ENCODE measurements around the gene DUSP11.

Gene DUSP11

GRCh38 chr2:73736378-73736777 lies 43.5 kb downstream of the DUSP11 start:
- POLR2A ChIA-PET = interaction anchor here (0.6 to 1.9 kb wide), 16 partner anchors 9 to 837 kb away, joined by 3 to 13 read pairs (median 4); partner anchors contain the start of genes CCT7, MOB1A and STAMBP
- CTCF ChIA-PET = interaction anchor here (1.0 kb wide), 1 partner anchor 44 kb away, joined by 3 read pairs; no protein-coding TSS in a partner anchor
- H3K9me3 ChIP-seq (ENCODE audit: control insufficient read depth, insufficient read depth, low read depth, low read length) = no peaks in the 10 kb centered on the region
- peaks cover 23 to 39% of the 10 kb centered on the region in 2 experiments for H3K36me3 ChIP-seq (ENCODE audit: control insufficient read depth in 2 of 2, insufficient read depth in 1 of 2, low read length in 2 of 2)
- no peak overlapping the region for H3K27ac ChIP-seq (ENCODE audit: extremely low read depth, low read depth, low read length)
- no peak for TF ChIP-seq ZNF501 (tag by site-specific recombination; IDR thresholded peaks at IDR 0.05)
- peak overlapping the region; percentile 88 for H3K4me3 ChIP-seq (ENCODE audit: low read depth, low read length)
- peaks cover 4% of the 10 kb centered on the region; the same call in 1 of the 2 replicates for H3K4me1 ChIP-seq (ENCODE audit: control insufficient read depth, insufficient read depth, low read length)

DNA sequence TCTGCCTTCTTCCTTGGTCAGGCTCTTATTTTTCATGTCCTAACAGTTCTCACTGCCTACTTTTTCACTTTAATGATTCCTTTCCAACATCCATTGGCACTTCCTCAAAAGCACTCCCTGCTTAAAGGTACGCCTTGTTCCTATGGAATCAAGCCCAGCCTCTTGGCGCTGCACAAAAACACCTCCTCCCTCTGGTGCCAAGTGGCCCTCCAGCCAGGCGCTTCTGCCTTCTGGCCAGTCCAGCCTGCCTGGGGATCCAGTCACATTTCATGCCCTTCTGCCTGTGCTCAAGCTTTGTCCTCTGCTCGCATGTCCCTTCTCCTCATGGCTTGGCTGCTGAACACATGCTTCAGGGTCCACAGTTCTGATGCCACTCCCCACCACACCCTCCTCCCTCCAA lies 49.1 kb downstream of the DUSP11 start:
- H3K4me1 ChIP-seq (ENCODE audit: control insufficient read depth, insufficient read depth, low read length) = no peaks in the 10 kb centered on the region
- CTCF ChIA-PET = interaction anchor here (0.6 kb wide), 1 partner anchor 104 kb away, joined by 3 read pairs; no protein-coding TSS in a partner anchor
- peaks cover 41 to 64% of the 10 kb centered on the region in 2 experiments for H3K36me3 ChIP-seq (ENCODE audit: control insufficient read depth in 2 of 2, insufficient read depth in 1 of 2, low read length in 2 of 2)
- no peak overlapping the region for H3K4me3 ChIP-seq (ENCODE audit: low read depth, low read length)
- H3K27ac ChIP-seq (ENCODE audit: extremely low read depth, low read depth, low read length) = no peak overlapping the region
- TF ChIP-seq ZNF114 (tag by site-specific recombination; IDR thresholded peaks at IDR 0.05) (no peak), ZNF366 (tag by site-specific recombination; conservative IDR thresholded peaks at IDR 0.05) (no peak), MZF1 (tag by site-specific recombination; IDR thresholded peaks at IDR 0.05; ENCODE audit: borderline replicate concordance) (no peak), ZNF423 (tag by site-specific recombination; IDR thresholded peaks at IDR 0.05) (no peak), ZNF2 (tag by site-specific recombination; IDR thresholded peaks at IDR 0.05) (no peak), ZNF266 (tag by site-specific recombination; IDR thresholded peaks at IDR 0.05; ENCODE audit: low read depth) (no peak)
- POLR2A ChIA-PET = no interaction called here
- H3K9me3 ChIP-seq (ENCODE audit: control insufficient read depth, insufficient read depth, low read depth, low read length) = no peaks in the 10 kb centered on the region

- no peaks in the 10 kb centered on the region for H3K4me1 ChIP-seq (ENCODE audit: control insufficient read depth, insufficient read depth, low read length)
- no peaks in the 10 kb centered on the region for H3K9me3 ChIP-seq (ENCODE audit: control insufficient read depth, insufficient read depth, low read depth, low read length)
- H3K27ac ChIP-seq (ENCODE audit: extremely low read depth, low read depth, low read length) = no peak overlapping the region
- POLR2A ChIA-PET = no interaction called here
- H3K36me3 ChIP-seq (ENCODE audit: control insufficient read depth in 2 of 2, insufficient read depth in 1 of 2, low read length in 2 of 2) = peaks cover 41 to 57% of the 10 kb centered on the region in 2 experiments
- no peak overlapping the region for H3K4me3 ChIP-seq (ENCODE audit: low read depth, low read length)
- TF ChIP-seq ZBTB48 (tag by site-specific recombination; IDR thresholded peaks at IDR 0.05) = no peak
- TF ChIP-seq, protein P1, sequence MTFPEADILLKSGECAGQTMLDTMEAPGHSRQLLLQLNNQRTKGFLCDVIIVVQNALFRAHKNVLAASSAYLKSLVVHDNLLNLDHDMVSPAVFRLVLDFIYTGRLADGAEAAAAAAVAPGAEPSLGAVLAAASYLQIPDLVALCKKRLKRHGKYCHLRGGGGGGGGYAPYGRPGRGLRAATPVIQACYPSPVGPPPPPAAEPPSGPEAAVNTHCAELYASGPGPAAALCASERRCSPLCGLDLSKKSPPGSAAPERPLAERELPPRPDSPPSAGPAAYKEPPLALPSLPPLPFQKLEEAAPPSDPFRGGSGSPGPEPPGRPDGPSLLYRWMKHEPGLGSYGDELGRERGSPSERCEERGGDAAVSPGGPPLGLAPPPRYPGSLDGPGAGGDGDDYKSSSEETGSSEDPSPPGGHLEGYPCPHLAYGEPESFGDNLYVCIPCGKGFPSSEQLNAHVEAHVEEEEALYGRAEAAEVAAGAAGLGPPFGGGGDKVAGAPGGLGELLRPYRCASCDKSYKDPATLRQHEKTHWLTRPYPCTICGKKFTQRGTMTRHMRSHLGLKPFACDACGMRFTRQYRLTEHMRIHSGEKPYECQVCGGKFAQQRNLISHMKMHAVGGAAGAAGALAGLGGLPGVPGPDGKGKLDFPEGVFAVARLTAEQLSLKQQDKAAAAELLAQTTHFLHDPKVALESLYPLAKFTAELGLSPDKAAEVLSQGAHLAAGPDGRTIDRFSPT (tag by site-specific recombination; IDR thresholded peaks at IDR 0.05) = no peak
- TF ChIP-seq, protein P2, sequence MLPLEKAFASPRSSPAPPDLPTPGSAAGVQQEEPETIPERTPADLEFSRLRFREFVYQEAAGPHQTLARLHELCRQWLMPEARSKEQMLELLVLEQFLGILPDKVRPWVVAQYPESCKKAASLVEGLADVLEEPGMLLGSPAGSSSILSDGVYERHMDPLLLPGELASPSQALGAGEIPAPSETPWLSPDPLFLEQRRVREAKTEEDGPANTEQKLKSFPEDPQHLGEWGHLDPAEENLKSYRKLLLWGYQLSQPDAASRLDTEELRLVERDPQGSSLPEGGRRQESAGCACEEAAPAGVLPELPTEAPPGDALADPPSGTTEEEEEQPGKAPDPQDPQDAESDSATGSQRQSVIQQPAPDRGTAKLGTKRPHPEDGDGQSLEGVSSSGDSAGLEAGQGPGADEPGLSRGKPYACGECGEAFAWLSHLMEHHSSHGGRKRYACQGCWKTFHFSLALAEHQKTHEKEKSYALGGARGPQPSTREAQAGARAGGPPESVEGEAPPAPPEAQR (tag by site-specific recombination; IDR thresholded peaks at IDR 0.05) = no peak
- TF ChIP-seq ZNF221 (tag by site-specific recombination; IDR thresholded peaks at IDR 0.05; ENCODE audit: borderline replicate concordance) = no peak
- no peak for TF ChIP-seq ZNF561 (tag by site-specific recombination; IDR thresholded peaks at IDR 0.05; ENCODE audit: borderline replicate concordance)
- TF ChIP-seq ZNF558 (tag by site-specific recombination; IDR thresholded peaks at IDR 0.05) = no peak
- no peak for TF ChIP-seq ZNF24 (tag by site-specific recombination; IDR thresholded peaks at IDR 0.05)
- no peak for TF ChIP-seq MYNN (tag by site-specific recombination; IDR thresholded peaks at IDR 0.05; ENCODE audit: borderline replicate concordance)
- TF ChIP-seq ZNF837 (tag by site-specific recombination; IDR thresholded peaks at IDR 0.05) = no peak
- no peak for TF ChIP-seq ZNF426 (tag by site-specific recombination; IDR thresholded peaks at IDR 0.05)
- TF ChIP-seq, protein P3, sequence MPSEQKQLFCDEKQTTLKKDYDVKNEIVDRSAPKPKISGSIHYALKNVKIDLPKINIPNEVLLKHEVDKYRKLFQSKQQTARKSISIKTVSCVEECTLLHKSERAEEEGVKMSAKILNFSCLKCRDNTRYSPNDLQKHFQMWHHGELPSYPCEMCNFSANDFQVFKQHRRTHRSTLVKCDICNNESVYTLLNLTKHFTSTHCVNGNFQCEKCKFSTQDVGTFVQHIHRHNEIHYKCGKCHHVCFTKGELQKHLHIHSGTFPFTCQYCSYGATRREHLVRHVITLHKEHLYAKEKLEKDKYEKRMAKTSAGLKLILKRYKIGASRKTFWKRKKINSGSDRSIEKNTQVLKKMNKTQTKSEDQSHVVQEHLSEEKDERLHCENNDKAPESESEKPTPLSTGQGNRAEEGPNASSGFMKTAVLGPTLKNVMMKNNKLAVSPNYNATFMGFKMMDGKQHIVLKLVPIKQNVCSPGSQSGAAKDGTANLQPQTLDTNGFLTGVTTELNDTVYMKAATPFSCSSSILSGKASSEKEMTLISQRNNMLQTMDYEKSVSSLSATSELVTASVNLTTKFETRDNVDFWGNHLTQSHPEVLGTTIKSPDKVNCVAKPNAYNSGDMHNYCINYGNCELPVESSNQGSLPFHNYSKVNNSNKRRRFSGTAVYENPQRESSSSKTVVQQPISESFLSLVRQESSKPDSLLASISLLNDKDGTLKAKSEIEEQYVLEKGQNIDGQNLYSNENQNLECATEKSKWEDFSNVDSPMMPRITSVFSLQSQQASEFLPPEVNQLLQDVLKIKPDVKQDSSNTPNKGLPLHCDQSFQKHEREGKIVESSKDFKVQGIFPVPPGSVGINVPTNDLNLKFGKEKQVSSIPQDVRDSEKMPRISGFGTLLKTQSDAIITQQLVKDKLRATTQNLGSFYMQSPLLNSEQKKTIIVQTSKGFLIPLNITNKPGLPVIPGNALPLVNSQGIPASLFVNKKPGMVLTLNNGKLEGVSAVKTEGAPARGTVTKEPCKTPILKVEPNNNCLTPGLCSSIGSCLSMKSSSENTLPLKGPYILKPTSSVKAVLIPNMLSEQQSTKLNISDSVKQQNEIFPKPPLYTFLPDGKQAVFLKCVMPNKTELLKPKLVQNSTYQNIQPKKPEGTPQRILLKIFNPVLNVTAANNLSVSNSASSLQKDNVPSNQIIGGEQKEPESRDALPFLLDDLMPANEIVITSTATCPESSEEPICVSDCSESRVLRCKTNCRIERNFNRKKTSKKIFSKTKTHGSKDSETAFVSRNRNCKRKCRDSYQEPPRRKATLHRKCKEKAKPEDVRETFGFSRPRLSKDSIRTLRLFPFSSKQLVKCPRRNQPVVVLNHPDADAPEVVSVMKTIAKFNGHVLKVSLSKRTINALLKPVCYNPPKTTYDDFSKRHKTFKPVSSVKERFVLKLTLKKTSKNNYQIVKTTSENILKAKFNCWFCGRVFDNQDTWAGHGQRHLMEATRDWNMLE (tag by site-specific recombination; conservative IDR thresholded peaks at IDR 0.05; ENCODE audit: low read depth) = no peak
- TF ChIP-seq ZSCAN30 (tag by site-specific recombination; IDR thresholded peaks at IDR 0.05) = no peak
- TF ChIP-seq ZSCAN23 (tag by site-specific recombination; IDR thresholded peaks at IDR 0.05) = no peak
- no peak for TF ChIP-seq KLF8 (tag by site-specific recombination; IDR thresholded peaks at IDR 0.05)
- CTCF ChIA-PET = no interaction called here
Measured at GRCh38 chr2:73728711-73729110, 51.2 kb downstream of the DUSP11 start.

All from HEK293 (cell line).